Uterus (tissue), 4 donors: ENCODE results near the gene SRA1. TPM values are rescaled to one million over a fixed set of nuclear protein-coding genes. Genes with fewer than 3 reads are reported as not detected.

Experiments
- DNase-seq, 2 donors: peaks; one replicate each; pipeline ENCODE4 v3.0.0-alpha.2; 2019 to 2020
- H3K27ac ChIP-seq, 2 donors: fragments of 200-600 bp; sonication (generic); 1 replicate in 1 of 2; 2 replicates in 1 of 2; pipeline ENCODE4 v1.5.1; 2016 to 2018
- H3K27me3 ChIP-seq, 2 donors: fragments of 200-600 bp; sonication (generic); one replicate each; pipeline ENCODE4 v1.5.1; 2018 to 2019; ENCODE audit warnings: control low read depth in 1 of 2
- H3K36me3 ChIP-seq, 2 donors: fragments of 200-600 bp; sonication (generic); one replicate each; pipeline ENCODE4 v1.5.1; 2019; ENCODE audit warnings: control low read depth in 1 of 2
- H3K4me1 ChIP-seq, 2 donors: fragments of 200-600 bp; sonication (generic); one replicate each; pipeline ENCODE4 v1.5.1; 2018 to 2019; ENCODE audit warnings: control low read depth in 1 of 2
- H3K4me3 ChIP-seq, 2 donors: fragments of 200-600 bp; sonication (generic); 1 replicate in 1 of 2; 2 replicates in 1 of 2; pipeline ENCODE4 v1.5.1; 2018 to 2019; ENCODE audit warnings: mild to moderate bottlenecking in 1 of 2
- H3K9me3 ChIP-seq, 2 donors: fragments of 200-600 bp; sonication (generic); one replicate each; pipeline ENCODE4 v1.5.1; 2019; ENCODE audit warnings: control low read depth in 1 of 2
- CTCF ChIP-seq, 4 experiments: fragments of 200-600 bp in 2 of 4; fragments of 450-650 bp in 2 of 4; sonication (generic) in 2 of 4; IDR thresholded peaks; one replicate each; pipeline ENCODE4 v1.5.1; 2016 to 2019; ENCODE audit warnings: antibody characterized with exemption in 4 of 4, mild to moderate bottlenecking in 2 of 4, moderate library complexity in 1 of 4
- POLR2A ChIP-seq, 2 donors: fragments of 450-650 bp; IDR thresholded peaks; one replicate each; pipeline ENCODE4 v1.6.1; 2016; ENCODE audit warnings: antibody characterized with exemption in 2 of 2, mild to moderate bottlenecking in 1 of 2, moderate library complexity in 1 of 2
- intact Hi-C: fragments of 100-400 bp; cut with DNase I; formaldehyde crosslinking; loops from one replicate; pipeline ENCODE4 v1.15.1; 2023; ENCODE audit warnings: low total_unique reads
- total RNA-seq, 4 donors: library from RNA; depleted of rRNA in 3 of 4; stranded (reverse); fragments of >200 nt in 3 of 4; gene quantifications; one replicate each; pipeline versions ENCODE4 v1.1.0 to v1.2.4, GENCODE V29; 2014 to 2023
- donor health status: DM: yes; HTN: yes; CAD: no.

The SRA1 gene
- total RNA-seq, 4 donors from 2014 or later = 2.6 to 32.6 (median 22.9) TPM

DNA sequence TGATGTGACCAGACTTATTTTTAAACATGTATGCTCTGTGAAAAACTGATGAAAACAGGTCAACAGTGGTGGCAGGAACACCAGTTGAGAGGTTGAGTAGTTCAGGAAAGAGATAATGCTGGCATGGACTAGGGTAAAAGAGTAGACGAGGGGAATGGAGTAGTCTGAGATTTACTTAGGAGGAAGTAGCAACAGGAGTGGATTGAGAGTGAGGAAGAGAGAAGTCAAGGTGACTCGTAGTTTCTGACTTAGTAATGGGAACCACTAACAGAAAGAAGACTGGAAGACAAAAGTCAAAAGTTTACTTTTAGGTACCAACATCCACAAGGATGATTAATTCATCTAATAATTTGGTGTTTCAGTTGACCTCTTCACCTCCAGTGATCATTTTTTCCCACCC lies 3.6 kb downstream of the SRA1 start:
- H3K9me3 ChIP-seq = no peaks in the 10 kb centered on the region
- no peak for TF ChIP-seq CTCF (IDR thresholded peaks at IDR 0.05)
- no peaks in the 10 kb centered on the region for H3K36me3 ChIP-seq
- H3K27ac ChIP-seq = no peak overlapping the region
- H3K4me1 ChIP-seq = peaks cover 5 to 23% of the 10 kb centered on the region in 2 donors
- no peak for DNase-seq
- intact Hi-C loops = no loop called here
- H3K27me3 ChIP-seq = no peaks in the 10 kb centered on the region
- H3K4me3 ChIP-seq = no peak overlapping the region

GRCh38 chr5:140551872-140552271 lies 5.4 kb downstream of the SRA1 start:
- no peak for DNase-seq
- Histone ChIP-seq H3K27ac (no peak overlapping the region), H3K4me3 (no peak overlapping the region), H3K4me1 (peaks cover 11 to 27% of the 10 kb centered on the region in 2 donors), H3K9me3 (no peaks in the 10 kb centered on the region), H3K27me3 (no peaks in the 10 kb centered on the region), H3K36me3 (no peaks in the 10 kb centered on the region)
- intact Hi-C loops = no loop called here
- TF ChIP-seq CTCF (IDR thresholded peaks at IDR 0.05) = no peak
- no peak for TF ChIP-seq POLR2A (IDR thresholded peaks at IDR 0.05)

DNA sequence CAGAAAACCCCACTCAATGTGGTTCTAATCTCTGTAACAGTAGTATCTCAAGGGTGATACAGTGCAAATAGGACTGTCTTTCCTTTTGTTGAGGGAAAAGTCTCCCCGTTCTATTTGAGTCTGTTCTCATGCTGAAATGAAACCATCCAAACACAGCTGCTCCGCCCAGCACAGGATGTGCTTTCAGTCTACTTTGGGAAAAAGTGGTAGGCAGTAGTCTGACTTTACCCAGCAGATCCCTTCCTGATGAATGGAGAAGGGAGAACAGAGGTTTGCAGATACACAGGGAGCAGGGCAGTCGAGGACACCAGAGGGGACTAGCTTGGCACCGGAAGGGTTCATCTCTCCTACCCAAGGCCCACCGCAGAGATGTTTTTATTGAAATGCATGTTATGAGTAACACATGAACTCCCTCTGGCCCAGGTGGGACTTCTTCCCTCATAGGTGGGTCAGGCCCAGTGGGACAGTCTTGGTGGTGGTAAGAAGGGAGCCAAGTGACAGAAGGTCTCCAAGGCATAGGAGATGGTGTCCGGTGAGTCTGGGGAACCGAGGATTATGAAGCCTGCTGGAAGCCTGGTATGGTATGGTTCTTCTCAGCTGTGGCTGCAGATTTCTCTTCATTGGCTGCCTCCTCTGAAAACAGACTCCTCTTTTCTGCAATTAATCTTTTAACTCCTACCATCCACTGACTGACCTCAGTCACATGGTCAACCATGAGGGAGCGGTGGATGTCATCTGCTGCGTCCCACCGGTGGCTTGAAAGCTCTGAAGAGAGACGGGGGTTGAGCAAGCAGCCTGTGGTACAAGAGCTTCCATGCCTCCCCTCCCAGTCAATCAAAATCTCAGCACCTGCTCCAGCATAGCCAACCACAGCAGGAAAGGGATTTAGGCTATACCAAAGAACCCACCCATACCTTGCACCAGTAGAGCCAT lies 6.9 kb downstream of the SRA1 start:
- Histone ChIP-seq H3K9me3 (no peaks in the 10 kb centered on the region), H3K4me1 (peaks cover 14 to 19% of the 10 kb centered on the region in 2 donors), H3K27ac (peak overlapping the region; percentile 92 to 93), H3K36me3 (no peaks in the 10 kb centered on the region), H3K27me3 (no peaks in the 10 kb centered on the region), H3K4me3 (no peak overlapping the region)
- TF ChIP-seq POLR2A (IDR thresholded peaks at IDR 0.05) (no peak), CTCF (IDR thresholded peaks at IDR 0.05) (no peak)
- no peak for DNase-seq
- intact Hi-C loops = no loop called here

GRCh38 chr5:140549237-140550144 lies 7.8 kb downstream of the SRA1 start:
- Histone ChIP-seq H3K9me3 (no peaks in the 10 kb centered on the region), H3K36me3 (no peaks in the 10 kb centered on the region), H3K27me3 (no peaks in the 10 kb centered on the region), H3K27ac (peak overlapping the region; percentile 92 to 93), H3K4me1 (peaks cover 10 to 14% of the 10 kb centered on the region in 2 donors), H3K4me3 (no peak overlapping the region)
- TF ChIP-seq CTCF (IDR thresholded peaks at IDR 0.05) (no peak), POLR2A (IDR thresholded peaks at IDR 0.05) (no peak)
- DNase-seq = peak in 1 of 2 donors; percentile 49
- intact Hi-C loops = no loop called here
